DND-41 (cell line): ENCODE data around the gene MFSD6.

Experiments
- ATAC-seq: fragments of 200-7000 bp; cut with Tn5 transposase; 3 replicates; pipeline ENCODE4 v1.9.1; 2021; ENCODE audit warnings: low read depth; ENCODE audit not compliant: insufficient read depth
- DNase-seq: peaks from one replicate; pipeline ENCODE4 v3.0.0-alpha.2; 2020
- H2AFZ ChIP-seq: 2 replicates; pipeline ENCODE4 v1.6.0; 2012; ENCODE audit warnings: low read depth, low read length
- H3K27ac ChIP-seq: 2 replicates; pipeline ENCODE4 v1.5.1; 2012; ENCODE audit warnings: low read length, inconsistent platforms
- H3K27me3 ChIP-seq: fragments of 200-600 bp; sonication (generic); 2 replicates; pipeline ENCODE4 v1.6.0; 2012; ENCODE audit warnings: low read length, mild to moderate bottlenecking, inconsistent platforms; ENCODE audit not compliant: insufficient read depth, poor library complexity
- H3K36me3 ChIP-seq: 2 replicates; pipeline ENCODE4 v1.5.1; 2012; ENCODE audit warnings: low read length, inconsistent platforms; ENCODE audit not compliant: insufficient read depth
- H3K4me1 ChIP-seq: 2 replicates; pipeline ENCODE4 v1.5.1; 2012; ENCODE audit warnings: mild to moderate bottlenecking, low read length; ENCODE audit not compliant: insufficient read depth
- H3K4me2 ChIP-seq: 2 replicates; pipeline ENCODE4 v1.6.0; 2012; ENCODE audit warnings: mild to moderate bottlenecking, moderate library complexity, low read length, inconsistent platforms; ENCODE audit not compliant: insufficient read depth
- H3K4me3 ChIP-seq, 2 experiments: fragments of 200-600 bp in 1 of 2; shearing (Covaris generic) in 1 of 2; 2 replicates each; pipeline ENCODE4 v1.5.1; 2012 to 2016; ENCODE audit warnings: inconsistent platforms in 2 of 2, low read length in 2 of 2, mild to moderate bottlenecking in 2 of 2, low read depth in 1 of 2, moderate library complexity in 1 of 2
- H3K79me2 ChIP-seq: 2 replicates; pipeline ENCODE4 v1.6.0; 2012; ENCODE audit warnings: low read length, inconsistent platforms; ENCODE audit not compliant: insufficient read depth
- H3K9ac ChIP-seq: 2 replicates; pipeline ENCODE4 v1.6.0; 2012; ENCODE audit warnings: low read depth, mild to moderate bottlenecking, inconsistent platforms, low read length, moderate library complexity
- H3K9me3 ChIP-seq: 2 replicates; pipeline ENCODE4 v1.5.1; 2012; ENCODE audit warnings: low read length, moderate library complexity, mild to moderate bottlenecking, inconsistent platforms; ENCODE audit not compliant: insufficient read depth, severe bottlenecking
- H4K20me1 ChIP-seq: 2 replicates; pipeline ENCODE4 v1.6.0; 2012; ENCODE audit warnings: low read length; ENCODE audit not compliant: insufficient read depth
- CTCF ChIP-seq: IDR thresholded peaks from 2 replicates; pipeline ENCODE4 v1.5.1; 2012; ENCODE audit warnings: borderline replicate concordance, low read length, moderate library complexity, mild to moderate bottlenecking; ENCODE audit not compliant: poor library complexity, severe bottlenecking; ENCODE audit errors: extremely low read depth
- EZH2 ChIP-seq: IDR thresholded peaks from 3 replicates; pipeline ENCODE4 v1.6.1; 2012; ENCODE audit warnings: borderline replicate concordance, low read depth, mild to moderate bottlenecking, moderate library complexity, low read length, inconsistent platforms; ENCODE audit not compliant: severe bottlenecking

The MFSD6 gene

DNA sequence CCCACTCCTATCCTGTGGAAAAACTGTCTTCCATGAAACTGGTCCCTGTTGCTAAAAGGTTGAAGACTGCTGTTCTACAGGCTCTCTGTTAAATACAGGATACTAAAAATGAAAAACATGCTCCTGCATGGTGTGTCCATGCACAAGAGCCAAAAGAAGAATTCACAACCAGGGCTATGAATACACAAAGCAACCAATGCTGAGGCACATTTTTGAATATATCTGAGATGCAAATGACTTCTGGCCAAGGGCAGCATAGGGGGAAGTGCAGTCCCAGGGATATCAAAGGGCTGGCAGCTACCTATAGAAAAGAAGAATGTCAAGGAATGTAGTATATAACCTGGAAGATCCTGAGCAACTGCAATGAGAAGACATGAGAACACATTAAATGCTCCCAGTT lies 119.8 kb downstream of the MFSD6 start:
- ATAC-seq (no peak), DNase-seq (no peak)
- Histone ChIP-seq H4K20me1 (no peaks in the 10 kb centered on the region), H3K9me3 (no peaks in the 10 kb centered on the region), H3K9ac (no peak overlapping the region), H3K4me1 (peaks cover 14% of the 10 kb centered on the region), H3K27me3 (no peaks in the 10 kb centered on the region), H3K36me3 (peaks cover 15% of the 10 kb centered on the region), H3K4me2 (no peak overlapping the region), H2AFZ (no peak overlapping the region), H3K4me3 (no peak overlapping the region), H3K79me2 (peaks cover 67% of the 10 kb centered on the region), H3K27ac (no peak overlapping the region)
- TF ChIP-seq CTCF (no peak), EZH2 (no peak)

DNA sequence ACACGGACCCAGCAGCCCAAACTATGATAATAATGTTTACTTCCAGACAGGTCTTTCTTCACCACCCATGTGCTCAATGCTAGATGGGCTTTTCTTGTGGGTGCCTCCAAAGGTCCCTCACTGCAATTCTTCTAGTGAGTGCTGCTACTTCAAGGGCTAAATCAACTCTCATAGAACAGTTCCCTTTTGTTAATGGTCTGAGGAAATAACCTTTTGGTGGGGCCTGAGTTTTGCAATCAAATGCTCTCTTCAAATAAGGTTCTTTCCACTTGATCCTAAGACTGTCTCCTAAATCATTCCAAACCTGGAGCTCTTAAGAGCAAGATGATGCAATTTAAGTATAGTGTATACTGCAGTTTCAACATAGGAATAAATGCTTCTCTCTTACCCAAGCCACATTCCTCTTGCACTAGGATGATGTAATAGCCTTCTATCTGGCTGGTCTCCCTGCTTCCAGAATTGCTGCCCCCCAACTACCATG lies 120.4 kb downstream of the MFSD6 start:
- ATAC-seq (no peak), DNase-seq (no peak)
- Histone ChIP-seq H3K9me3 (no peaks in the 10 kb centered on the region), H3K4me2 (no peak overlapping the region), H3K4me3 (no peak overlapping the region), H3K27ac (no peak overlapping the region), H3K79me2 (peaks cover 70% of the 10 kb centered on the region), H3K4me1 (peaks cover 21% of the 10 kb centered on the region), H2AFZ (no peak overlapping the region), H3K27me3 (no peaks in the 10 kb centered on the region), H4K20me1 (no peaks in the 10 kb centered on the region), H3K9ac (no peak overlapping the region), H3K36me3 (peaks cover 11% of the 10 kb centered on the region; the same call in 1 of the 2 replicates)
- no peak for TF ChIP-seq EZH2
- TF ChIP-seq CTCF, result no peak

DNA sequence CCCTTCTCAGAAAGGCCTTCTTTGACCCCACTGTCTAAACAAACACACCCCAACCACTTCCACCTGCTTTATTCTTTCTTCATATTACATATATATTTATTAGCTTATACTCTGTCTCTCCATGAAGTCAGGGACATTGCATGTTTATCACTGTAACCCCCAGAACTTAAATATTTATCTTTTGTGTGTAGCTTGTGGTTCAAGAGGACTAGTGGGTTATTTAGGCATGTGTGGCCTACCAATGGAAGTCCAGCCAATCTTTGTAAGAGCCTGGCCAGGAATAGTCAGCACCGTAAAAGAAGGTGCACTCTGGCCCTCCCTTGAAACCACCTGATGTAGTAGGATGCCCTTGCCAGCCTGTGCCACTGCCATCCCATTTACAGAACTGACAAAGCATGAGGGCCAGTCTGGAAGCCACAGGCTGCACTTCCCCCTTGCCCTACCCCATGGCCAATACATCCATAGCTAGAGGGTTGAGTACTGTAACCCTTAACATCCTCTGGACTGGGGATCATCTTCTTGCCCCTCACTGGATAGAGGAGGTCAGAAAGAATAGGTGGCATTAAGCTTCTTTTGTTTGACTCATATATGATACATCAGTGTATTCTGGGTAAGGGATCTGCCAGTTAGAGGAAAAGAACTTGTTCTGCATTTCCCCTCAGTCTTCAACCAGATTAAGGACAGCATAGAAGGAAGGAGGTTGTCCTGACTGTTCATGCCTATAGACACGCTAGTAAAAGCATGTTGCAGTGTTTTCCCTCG lies 121.5 kb downstream of the MFSD6 start:
- H3K27ac ChIP-seq, result no peak overlapping the region
- ATAC-seq (no peak), DNase-seq (no peak)
- peaks cover 23% of the 10 kb centered on the region for H3K4me1 ChIP-seq
- H3K9me3 ChIP-seq, result no peaks in the 10 kb centered on the region
- no peak overlapping the region for H3K4me2 ChIP-seq
- peaks cover 72% of the 10 kb centered on the region for H3K79me2 ChIP-seq
- H3K27me3 ChIP-seq, result no peaks in the 10 kb centered on the region
- H2AFZ ChIP-seq, result no peak overlapping the region
- TF ChIP-seq CTCF (no peak), EZH2 (no peak)
- H3K4me3 ChIP-seq, result no peak overlapping the region
- peaks cover 6% of the 10 kb centered on the region for H3K36me3 ChIP-seq
- no peak overlapping the region for H3K9ac ChIP-seq
- H4K20me1 ChIP-seq, result no peaks in the 10 kb centered on the region
